Mesenchymal stem cell (in vitro differentiated cells and primary cell): Measurements from ENCODE around the gene FUT6.

Experiments used
- DNase-seq: peaks from one replicate; pipeline ENCODE4 v3.0.0-alpha.2; 2013
- H2AFZ ChIP-seq: one replicate; pipeline ENCODE4 v1.6.1; 2013; ENCODE audit warnings: low read depth, mild to moderate bottlenecking, control low read depth, inconsistent platforms, low read length, moderate library complexity
- H2AK5ac ChIP-seq: 2 replicates; pipeline ENCODE4 v1.6.1; 2013; ENCODE audit warnings: low read length, moderate library complexity, mild to moderate bottlenecking, inconsistent platforms; ENCODE audit not compliant: severe bottlenecking
- H2BK120ac ChIP-seq: one replicate; pipeline ENCODE4 v1.6.1; 2013; ENCODE audit warnings: low read depth, mild to moderate bottlenecking, inconsistent platforms, low read length, moderate library complexity
- H2BK12ac ChIP-seq, 2 experiments: one replicate each; pipeline ENCODE4 v1.6.1; 2013; ENCODE audit warnings: inconsistent platforms in 2 of 2, low read length in 2 of 2, mild to moderate bottlenecking in 2 of 2, moderate library complexity in 2 of 2, control low read depth in 1 of 2
- H2BK15ac ChIP-seq: one replicate; pipeline ENCODE4 v1.6.1; 2013; ENCODE audit warnings: mild to moderate bottlenecking, low read depth, inconsistent platforms; ENCODE audit not compliant: poor library complexity, severe bottlenecking
- H2BK5ac ChIP-seq: 2 replicates; pipeline ENCODE4 v1.6.1; 2013; ENCODE audit warnings: low read depth, mild to moderate bottlenecking, low read length, control low read depth, inconsistent platforms; ENCODE audit not compliant: poor library complexity, severe bottlenecking
- H3K14ac ChIP-seq, 2 experiments: one replicate each; pipeline ENCODE4 v1.6.1; 2013; ENCODE audit warnings: inconsistent platforms in 2 of 2, low read length in 2 of 2, control low read depth in 1 of 2, mild to moderate bottlenecking in 1 of 2, moderate library complexity in 1 of 2
- H3K18ac ChIP-seq, 2 experiments: one replicate each; pipeline ENCODE4 v1.6.1; 2013; ENCODE audit warnings: inconsistent platforms in 2 of 2, low read length in 2 of 2, control low read depth in 1 of 2, low read depth in 1 of 2, mild to moderate bottlenecking in 1 of 2
- H3K23ac ChIP-seq, 2 experiments: one replicate each; pipeline ENCODE4 v1.6.1; 2013; ENCODE audit warnings: inconsistent platforms in 2 of 2, low read length in 2 of 2, mild to moderate bottlenecking in 2 of 2, moderate library complexity in 2 of 2, control low read depth in 1 of 2
- H3K27ac ChIP-seq: 2 replicates; pipeline ENCODE4 v1.5.1; 2013; ENCODE audit warnings: mild to moderate bottlenecking, moderate library complexity, low read length, control low read depth, inconsistent platforms; ENCODE audit not compliant: poor library complexity, severe bottlenecking
- H3K27me3 ChIP-seq, 2 experiments: 2 replicates each; pipeline versions ENCODE4 v1.6.1 to v1.7.0; 2013; ENCODE audit warnings: low read length in 2 of 2, mild to moderate bottlenecking in 2 of 2, moderate library complexity in 2 of 2, control low read depth in 1 of 2, inconsistent platforms in 1 of 2; ENCODE audit not compliant: control insufficient read depth in 1 of 2, insufficient read depth in 1 of 2
- H3K36me3 ChIP-seq, 2 experiments: 2 replicates each; pipeline versions ENCODE4 v1.6.1 to v1.7.0; 2013; ENCODE audit warnings: low read length in 2 of 2, control low read depth in 1 of 2, inconsistent platforms in 1 of 2, low read depth in 1 of 2, mild to moderate bottlenecking in 1 of 2; ENCODE audit not compliant: insufficient read depth in 2 of 2, control insufficient read depth in 1 of 2
- H3K4ac ChIP-seq, 2 experiments: one replicate each; pipeline ENCODE4 v1.6.1; 2013; ENCODE audit warnings: inconsistent platforms in 2 of 2, low read length in 2 of 2, mild to moderate bottlenecking in 2 of 2, moderate library complexity in 2 of 2, control low read depth in 1 of 2, low read depth in 1 of 2
- H3K4me1 ChIP-seq: 2 replicates; pipeline ENCODE4 v1.6.1; 2013; ENCODE audit warnings: low read depth, low read length, control low read depth; ENCODE audit not compliant: control insufficient read depth, insufficient read depth
- H3K4me2 ChIP-seq: 2 replicates; pipeline ENCODE4 v1.6.1; 2013; ENCODE audit warnings: low read length, mild to moderate bottlenecking, inconsistent platforms; ENCODE audit not compliant: poor library complexity, severe bottlenecking
- H3K4me3 ChIP-seq, 2 experiments: 2 replicates each; pipeline versions ENCODE4 v1.5.1 to v1.7.0; 2013; ENCODE audit warnings: low read length in 2 of 2, mild to moderate bottlenecking in 2 of 2, control low read depth in 1 of 2, low read depth in 1 of 2; ENCODE audit not compliant: insufficient read depth in 1 of 2
- H3K79me1 ChIP-seq: replicated peaks from 2 replicates; pipeline ENCODE4 v1.6.1; 2013; ENCODE audit warnings: mild to moderate bottlenecking, control low read depth, low read length, inconsistent platforms; ENCODE audit not compliant: poor library complexity, severe bottlenecking
- H3K9ac ChIP-seq: 2 replicates; pipeline ENCODE4 v1.7.0; 2013; ENCODE audit warnings: mild to moderate bottlenecking, low read length, moderate library complexity
- H3K9me3 ChIP-seq: 2 replicates; pipeline ENCODE4 v1.7.0; 2013; ENCODE audit warnings: mild to moderate bottlenecking, low read length; ENCODE audit not compliant: control insufficient read depth
- H4K8ac ChIP-seq: one replicate; pipeline ENCODE4 v1.6.1; 2013; ENCODE audit warnings: inconsistent platforms, mild to moderate bottlenecking, low read length, moderate library complexity
- H4K91ac ChIP-seq: one replicate; pipeline ENCODE4 v1.6.1; 2013; ENCODE audit warnings: mild to moderate bottlenecking, low read length, inconsistent platforms
- WGBS: methylation state at CpG from one replicate; pipeline ENCODE4 v1.1.7; 2013; ENCODE audit warnings: mixed read lengths; 5-methylcytosine and 5-hydroxymethylcytosine counted together

Gene FUT6

GRCh38 chr19:5825178-5825577 is 14.3 kb downstream of the FUT6 start:
- Histone ChIP-seq H2BK12ac (no peak overlapping the region), H3K36me3 (no peaks in the 10 kb centered on the region), H3K79me1 (peaks cover 1% of the 10 kb centered on the region), H2AK5ac (no peak overlapping the region), H3K9ac (no peak overlapping the region), H3K9me3 (no peaks in the 10 kb centered on the region), H3K4me3 (no peak overlapping the region), H2AFZ (no peak overlapping the region), H2BK5ac (no peak overlapping the region), H4K91ac (no peak overlapping the region), H3K4me1 (peaks cover 30% of the 10 kb centered on the region), H3K23ac (no peak overlapping the region), H3K14ac (no peak overlapping the region), H2BK15ac (no peak overlapping the region), H2BK120ac (no peak overlapping the region), H3K27me3 (peaks cover 0 to 44% of the 10 kb centered on the region in 2 experiments), H3K4ac (no peak overlapping the region), H3K4me2 (no peak overlapping the region), H3K18ac (no peak overlapping the region), H3K27ac (no peak overlapping the region), H4K8ac (no peak overlapping the region)
- DNase-seq: no peak
- WGBS: 95% methylated on average over 21 of the region's 21 CpGs

- H3K9me3 ChIP-seq: no peaks in the 10 kb centered on the region
- no peak for DNase-seq
- H3K79me1 ChIP-seq: peaks cover 1% of the 10 kb centered on the region
- H3K4me1 ChIP-seq: peaks cover 27% of the 10 kb centered on the region
- H2BK120ac ChIP-seq: no peak overlapping the region
- no peak overlapping the region for H2BK12ac ChIP-seq
- H3K4ac ChIP-seq: no peak overlapping the region
- no peak overlapping the region for H3K23ac ChIP-seq
- no peak overlapping the region for H3K18ac ChIP-seq
- no peak overlapping the region for H3K14ac ChIP-seq
- H2AK5ac ChIP-seq: no peak overlapping the region
- no peak overlapping the region for H4K8ac ChIP-seq
- H3K4me2 ChIP-seq: no peak overlapping the region
- H2BK5ac ChIP-seq: no peak overlapping the region
- H3K9ac ChIP-seq: no peak overlapping the region
- no peak overlapping the region for H3K27ac ChIP-seq
- H3K36me3 ChIP-seq: no peaks in the 10 kb centered on the region
- no peak overlapping the region for H3K4me3 ChIP-seq
- peaks cover 0 to 40% of the 10 kb centered on the region in 2 experiments for H3K27me3 ChIP-seq
- WGBS: 93% methylated on average over 10 of the region's 10 CpGs
- no peak overlapping the region for H2AFZ ChIP-seq
- no peak overlapping the region for H4K91ac ChIP-seq
- no peak overlapping the region for H2BK15ac ChIP-seq
These were observed 14.8 kb downstream of the FUT6 start for GRCh38 chr19:5824751-5825150.

GRCh38 chr19:5823579-5824281 is 15.8 kb downstream of the FUT6 start:
- no peak overlapping the region for H2BK5ac ChIP-seq
- peaks cover 1% of the 10 kb centered on the region for H3K79me1 ChIP-seq
- no peaks in the 10 kb centered on the region for H3K36me3 ChIP-seq
- no peak overlapping the region for H2AFZ ChIP-seq
- H3K4me2 ChIP-seq: no peak overlapping the region
- no peak overlapping the region for H2AK5ac ChIP-seq
- H3K4ac ChIP-seq: no peak overlapping the region
- H3K4me3 ChIP-seq: no peak overlapping the region
- no peaks in the 10 kb centered on the region for H3K9me3 ChIP-seq
- no peak overlapping the region for H3K27ac ChIP-seq
- H3K27me3 ChIP-seq: peaks cover 0 to 30% of the 10 kb centered on the region in 2 experiments
- H2BK12ac ChIP-seq: no peak overlapping the region
- peak overlapping the region in 1 of 2 experiments; percentile 30 for H3K14ac ChIP-seq
- no peak overlapping the region for H2BK120ac ChIP-seq
- no peak overlapping the region for H4K91ac ChIP-seq
- no peak overlapping the region for H2BK15ac ChIP-seq
- peak; percentile 34 for DNase-seq
- H4K8ac ChIP-seq: no peak overlapping the region
- peaks cover 17% of the 10 kb centered on the region for H3K4me1 ChIP-seq
- H3K23ac ChIP-seq: no peak overlapping the region
- H3K18ac ChIP-seq: no peak overlapping the region
- 80% methylated on average over 30 of the region's 30 CpGs for WGBS
- H3K9ac ChIP-seq: no peak overlapping the region

GRCh38 chr19:5822181-5822844 is 17.2 kb downstream of the FUT6 start:
- Histone ChIP-seq H3K9me3 (no peaks in the 10 kb centered on the region), H3K23ac (no peak overlapping the region), H3K4me1 (peaks cover 11% of the 10 kb centered on the region), H3K4me3 (no peak overlapping the region), H3K4me2 (no peak overlapping the region), H3K27ac (no peak overlapping the region), H2BK120ac (no peak overlapping the region), H3K4ac (no peak overlapping the region), H2BK15ac (no peak overlapping the region), H4K8ac (no peak overlapping the region), H3K27me3 (peaks cover 0 to 28% of the 10 kb centered on the region in 2 experiments), H3K14ac (no peak overlapping the region), H3K79me1 (no peaks in the 10 kb centered on the region), H2AK5ac (no peak overlapping the region), H2AFZ (no peak overlapping the region), H2BK12ac (no peak overlapping the region), H3K9ac (no peak overlapping the region), H3K18ac (no peak overlapping the region), H2BK5ac (no peak overlapping the region), H4K91ac (no peak overlapping the region), H3K36me3 (no peaks in the 10 kb centered on the region)
- no peak for DNase-seq
- WGBS: 81% methylated on average over 29 of the region's 30 CpGs
